ENCODE measurements around the gene ARHGAP15. TPM values are rescaled to one million over a fixed set of nuclear protein-coding genes. Genes with fewer than 3 reads are reported as not detected.

Gene ARHGAP15
- polyA plus RNA-seq, 1 donor from 2014 or later: 0.30 TPM

GRCh38 chr2:143525402-143525860 lies 396.2 kb downstream of the ARHGAP15 start:
- Histone ChIP-seq H3K9me3 (ENCODE audit: low read length) (no peaks in the 10 kb centered on the region), H3K4me2 (ENCODE audit: low read length) (no peak overlapping the region), H3K9ac (ENCODE audit: low read length) (no peak overlapping the region), H2AFZ (ENCODE audit: low read depth, low read length) (no peak overlapping the region), H3K4me3 (ENCODE audit: low read length) (no peak overlapping the region), H3F3A (ENCODE audit: insufficient read depth, low read length, poor library complexity, severe bottlenecking) (no peaks in the 10 kb centered on the region), H3K9me2 (ENCODE audit: insufficient read depth, low read length) (no peaks in the 10 kb centered on the region), H3K27me3 (ENCODE audit: insufficient read depth, low read depth, low read length) (no peaks in the 10 kb centered on the region), H3K79me2 (replicated peaks; ENCODE audit: insufficient read depth, low read length) (no peaks in the 10 kb centered on the region), H3K27ac (ENCODE audit: low read length) (no peak overlapping the region), H3K36me3 (ENCODE audit: insufficient read depth, low read length) (no peaks in the 10 kb centered on the region), H4K20me1 (ENCODE audit: insufficient read depth) (no peaks in the 10 kb centered on the region)
- no peak for TF ChIP-seq MXI1 (conservative IDR thresholded peaks at IDR 0.05; ENCODE audit: poor library complexity, severe bottlenecking)
- TF ChIP-seq RAD21 (conservative IDR thresholded peaks at IDR 0.05): no peak
- TF ChIP-seq REST (IDR thresholded peaks at IDR 0.05; ENCODE audit: borderline replicate concordance): no peak
- TF ChIP-seq CTCF (IDR thresholded peaks at IDR 0.05; ENCODE audit: poor library complexity, severe bottlenecking): no peak
- TF ChIP-seq EP300 (conservative IDR thresholded peaks at IDR 0.05; ENCODE audit: poor library complexity, severe bottlenecking): no peak
- no peak for TF ChIP-seq SMC3 (conservative IDR thresholded peaks at IDR 0.05; ENCODE audit: poor library complexity)
- TF ChIP-seq EZH2 (IDR thresholded peaks at IDR 0.05; ENCODE audit: borderline replicate concordance, insufficient read depth, low read length, poor library complexity, severe bottlenecking): no peak
- TF ChIP-seq TAF1 (IDR thresholded peaks at IDR 0.05; ENCODE audit: low read depth): no peak
- TF ChIP-seq POLR2AphosphoS5 (IDR thresholded peaks at IDR 0.05): no peak

GRCh38 chr2:143526498-143526897 lies 397.3 kb downstream of the ARHGAP15 start:
- Histone ChIP-seq H3F3A (ENCODE audit: insufficient read depth, low read length, poor library complexity, severe bottlenecking) (no peaks in the 10 kb centered on the region), H3K9me3 (ENCODE audit: low read length) (no peaks in the 10 kb centered on the region), H3K9ac (ENCODE audit: low read length) (no peak overlapping the region), H2AFZ (ENCODE audit: low read depth, low read length) (no peak overlapping the region), H3K4me3 (ENCODE audit: low read length) (no peak overlapping the region), H3K9me2 (ENCODE audit: insufficient read depth, low read length) (no peaks in the 10 kb centered on the region), H3K27me3 (ENCODE audit: insufficient read depth, low read depth, low read length) (no peaks in the 10 kb centered on the region), H3K4me2 (ENCODE audit: low read length) (no peak overlapping the region), H3K79me2 (replicated peaks; ENCODE audit: insufficient read depth, low read length) (no peaks in the 10 kb centered on the region), H3K36me3 (ENCODE audit: insufficient read depth, low read length) (no peaks in the 10 kb centered on the region), H4K20me1 (ENCODE audit: insufficient read depth) (no peaks in the 10 kb centered on the region), H3K27ac (ENCODE audit: low read length) (no peak overlapping the region)
- no peak for TF ChIP-seq EZH2 (IDR thresholded peaks at IDR 0.05; ENCODE audit: borderline replicate concordance, insufficient read depth, low read length, poor library complexity, severe bottlenecking)

- Histone ChIP-seq H3F3A (ENCODE audit: insufficient read depth, low read length, poor library complexity, severe bottlenecking) (no peaks in the 10 kb centered on the region), H3K27ac (ENCODE audit: low read length) (no peak overlapping the region), H3K4me3 (ENCODE audit: low read length) (no peak overlapping the region), H3K9me3 (ENCODE audit: low read length) (no peaks in the 10 kb centered on the region), H2AFZ (ENCODE audit: low read depth, low read length) (no peak overlapping the region), H3K36me3 (ENCODE audit: insufficient read depth, low read length) (no peaks in the 10 kb centered on the region), H3K9me2 (ENCODE audit: insufficient read depth, low read length) (no peaks in the 10 kb centered on the region), H3K9ac (ENCODE audit: low read length) (no peak overlapping the region), H3K4me2 (ENCODE audit: low read length) (no peak overlapping the region), H4K20me1 (ENCODE audit: insufficient read depth) (no peaks in the 10 kb centered on the region), H3K27me3 (ENCODE audit: insufficient read depth, low read depth, low read length) (no peaks in the 10 kb centered on the region), H3K79me2 (replicated peaks; ENCODE audit: insufficient read depth, low read length) (no peaks in the 10 kb centered on the region)
- TF ChIP-seq EZH2 (IDR thresholded peaks at IDR 0.05; ENCODE audit: borderline replicate concordance, insufficient read depth, low read length, poor library complexity, severe bottlenecking): no peak
- TF ChIP-seq SMC3 (conservative IDR thresholded peaks at IDR 0.05; ENCODE audit: poor library complexity): no peak
- TF ChIP-seq CTCF (IDR thresholded peaks at IDR 0.05; ENCODE audit: poor library complexity, severe bottlenecking): no peak
- no peak for TF ChIP-seq EP300 (conservative IDR thresholded peaks at IDR 0.05; ENCODE audit: poor library complexity, severe bottlenecking)
- TF ChIP-seq MXI1 (conservative IDR thresholded peaks at IDR 0.05; ENCODE audit: poor library complexity, severe bottlenecking): no peak
- no peak for TF ChIP-seq POLR2AphosphoS5 (IDR thresholded peaks at IDR 0.05)
- no peak for TF ChIP-seq REST (IDR thresholded peaks at IDR 0.05; ENCODE audit: borderline replicate concordance)
- TF ChIP-seq TAF1 (IDR thresholded peaks at IDR 0.05; ENCODE audit: low read depth): no peak
- no peak for TF ChIP-seq RAD21 (conservative IDR thresholded peaks at IDR 0.05)
These were observed 398.8 kb downstream of the ARHGAP15 start for GRCh38 chr2:143528021-143528420.
